OCI-LY3 (cell line): ENCODE results near the gene PAM.
"Not testable (repeated sequence)": the region's sequence is repeated elsewhere in the genome, so short reads cannot be mapped to it uniquely, and the experiment has no call there.

Experiments used
- CTCF ChIP-seq: fragments of 200-600, 300-600 bp; sonication (generic); IDR thresholded peaks from 2 replicates; pipeline ENCODE4 v1.5.1; 2014; ENCODE audit warnings: antibody characterized with exemption, low read length, low read depth
- EZH2phosphoT487 ChIP-seq: fragments of 200-600 bp; shearing (Covaris generic); IDR thresholded peaks from 2 replicates; pipeline ENCODE4 v1.6.1; 2018; ENCODE audit warnings: antibody characterized with exemption, mixed run types, low read depth

GRCh38 chr5:102999621-103000020 lies 244.5 kb downstream of the PAM start:
- not testable (repeated sequence) for TF ChIP-seq CTCF, EZH2phosphoT487
